Lung (tissue), 12 donors: ENCODE data around the gene DRGX. TPM values are rescaled to one million over a fixed set of nuclear protein-coding genes. Genes with fewer than 3 reads are reported as not detected.

ENCODE experiments used
- ATAC-seq: fragments of 200-7000 bp; cut with Tn5 transposase; one replicate; pipeline ENCODE4 v1.9.1; 2020; ENCODE audit warnings: moderate number of reproducible peaks; ENCODE audit not compliant: insufficient read depth, low FRiP score
- DNase-seq, 3 donors: peaks; one replicate each; pipeline ENCODE4 v3.0.0-alpha.2; 2013 to 2017
- H3K27ac ChIP-seq, 2 donors: one replicate each; pipeline ENCODE4 v1.5.1; 2013; ENCODE audit warnings: mild to moderate bottlenecking in 2 of 2, moderate library complexity in 2 of 2, control low read depth in 1 of 2, inconsistent platforms in 1 of 2, low read depth in 1 of 2, low read length in 1 of 2
- H3K27me3 ChIP-seq, 3 donors: one replicate each; pipeline ENCODE4 v1.5.1; 2013; ENCODE audit warnings: low read length in 2 of 3; ENCODE audit not compliant: control insufficient read depth in 3 of 3, insufficient read depth in 3 of 3
- H3K36me3 ChIP-seq, 4 donors: one replicate each; pipeline ENCODE4 v1.5.1; 2013; ENCODE audit warnings: low read length in 4 of 4, mild to moderate bottlenecking in 1 of 4, moderate library complexity in 1 of 4; ENCODE audit not compliant: control insufficient read depth in 4 of 4, insufficient read depth in 4 of 4
- H3K4me1 ChIP-seq, 5 donors: one replicate each; pipeline ENCODE4 v1.5.1; 2013; ENCODE audit warnings: low read length in 5 of 5, mild to moderate bottlenecking in 2 of 5, moderate library complexity in 1 of 5; ENCODE audit not compliant: control insufficient read depth in 5 of 5, insufficient read depth in 5 of 5
- H3K4me3 ChIP-seq: one replicate; pipeline ENCODE4 v1.5.1; 2013; ENCODE audit warnings: mild to moderate bottlenecking, control low read depth, moderate library complexity
- H3K9ac ChIP-seq, 2 donors: one replicate each; pipeline ENCODE4 v1.5.1; 2013; ENCODE audit warnings: low read length in 2 of 2, control low read depth in 1 of 2; ENCODE audit not compliant: insufficient read depth in 1 of 2
- H3K9me3 ChIP-seq, 4 donors: one replicate each; pipeline ENCODE4 v1.5.1; 2013; ENCODE audit warnings: low read length in 3 of 4, mild to moderate bottlenecking in 1 of 4, moderate library complexity in 1 of 4; ENCODE audit not compliant: control insufficient read depth in 4 of 4, insufficient read depth in 3 of 4
- CTCF ChIP-seq: IDR thresholded peaks from 2 replicates; pipeline ENCODE4 v1.5.1; 2012; ENCODE audit warnings: mild to moderate bottlenecking; ENCODE audit errors: control extremely low read depth, extremely low read depth
- WGBS, 2 donors: extraction: QIAGEN DNeasy Blood & Tissue Kit; methylation state at CpG; one replicate each; pipeline ENCODE4 v1.1.7; 2013; 5-methylcytosine and 5-hydroxymethylcytosine counted together
- polyA plus RNA-seq, 2 donors: library from polyadenylated mRNA; stranded (reverse); fragments of 200-250 nt; gene quantifications; one replicate each; pipeline ENCODE4 v1.2.1, GENCODE V29; 2013
- total RNA-seq, 2 donors: library from RNA; depleted of rRNA in 1 of 2; stranded (reverse); fragments of >200 nt in 1 of 2; gene quantifications; one replicate each; pipeline ENCODE4 v1.2.1, GENCODE V29; 2014 to 2021
- donor health status: control.
- donor health status: control.
- donor health status: Bipolar disorder and iron deficiency.
- donor health status: healthy.
- donor health status: DM: yes; HTN: yes; CAD: no.

DRGX gene
- total and polyA plus RNA-seq, 4 donors, result 0.10 TPM; not detected in 3

- no peaks in the 10 kb centered on the region for H3K4me1 ChIP-seq
- H3K9ac ChIP-seq, result no peak overlapping the region
- peaks cover 0 to 18% (median 3%) of the 10 kb centered on the region in 3 donors for H3K27me3 ChIP-seq
- ATAC-seq (no peak), DNase-seq (no peak)
- no peak overlapping the region for H3K27ac ChIP-seq
- TF ChIP-seq CTCF, result no peak
- H3K36me3 ChIP-seq, result no peaks in the 10 kb centered on the region
- no peaks in the 10 kb centered on the region for H3K9me3 ChIP-seq
- H3K4me3 ChIP-seq, result no peak overlapping the region
- WGBS, 2 donors, result 56 to 79% methylated on average over 13 of the region's 13 CpGs
Observed at GRCh38 chr10:49408519-49409306, 12.8 kb upstream of the DRGX start.

- DNase-seq, result peak; percentile 79 to 84 (median 79)
- Histone ChIP-seq H3K4me3 (no peak overlapping the region), H3K9me3 (no peaks in the 10 kb centered on the region), H3K9ac (no peak overlapping the region), H3K27me3 (peaks cover 0 to 24% (median 3%) of the 10 kb centered on the region in 3 donors), H3K27ac (no peak overlapping the region), H3K4me1 (no peaks in the 10 kb centered on the region), H3K36me3 (no peaks in the 10 kb centered on the region)
- peak; percentile 65 for TF ChIP-seq CTCF
- peak; percentile 77 for ATAC-seq
- WGBS, 2 donors, result 3% methylated on average over 2 of the region's 2 CpGs
Observed at GRCh38 chr10:49407552-49408137, 11.8 kb upstream of the DRGX start.

GRCh38 chr10:49407151-49407550, 11.3 kb upstream of the DRGX start:
- TF ChIP-seq CTCF, result no peak

More at GRCh38 chr10:49407151-49407550, 11.3 kb upstream of the DRGX start:
- H3K27me3 ChIP-seq, result peaks cover 0 to 29% (median 3%) of the 10 kb centered on the region in 3 donors
- DNase-seq, result no peak
- no peak overlapping the region for H3K9ac ChIP-seq
- WGBS, 2 donors, result 71 to 80% methylated on average over 5 of the region's 5 CpGs
- no peak for ATAC-seq
- no peaks in the 10 kb centered on the region for H3K9me3 ChIP-seq
- H3K36me3 ChIP-seq, result no peaks in the 10 kb centered on the region
- H3K4me1 ChIP-seq, result no peaks in the 10 kb centered on the region
- H3K4me3 ChIP-seq, result no peak overlapping the region
- H3K27ac ChIP-seq, result no peak overlapping the region
